Measurements from ENCODE around the gene PIGQ.

DNA sequence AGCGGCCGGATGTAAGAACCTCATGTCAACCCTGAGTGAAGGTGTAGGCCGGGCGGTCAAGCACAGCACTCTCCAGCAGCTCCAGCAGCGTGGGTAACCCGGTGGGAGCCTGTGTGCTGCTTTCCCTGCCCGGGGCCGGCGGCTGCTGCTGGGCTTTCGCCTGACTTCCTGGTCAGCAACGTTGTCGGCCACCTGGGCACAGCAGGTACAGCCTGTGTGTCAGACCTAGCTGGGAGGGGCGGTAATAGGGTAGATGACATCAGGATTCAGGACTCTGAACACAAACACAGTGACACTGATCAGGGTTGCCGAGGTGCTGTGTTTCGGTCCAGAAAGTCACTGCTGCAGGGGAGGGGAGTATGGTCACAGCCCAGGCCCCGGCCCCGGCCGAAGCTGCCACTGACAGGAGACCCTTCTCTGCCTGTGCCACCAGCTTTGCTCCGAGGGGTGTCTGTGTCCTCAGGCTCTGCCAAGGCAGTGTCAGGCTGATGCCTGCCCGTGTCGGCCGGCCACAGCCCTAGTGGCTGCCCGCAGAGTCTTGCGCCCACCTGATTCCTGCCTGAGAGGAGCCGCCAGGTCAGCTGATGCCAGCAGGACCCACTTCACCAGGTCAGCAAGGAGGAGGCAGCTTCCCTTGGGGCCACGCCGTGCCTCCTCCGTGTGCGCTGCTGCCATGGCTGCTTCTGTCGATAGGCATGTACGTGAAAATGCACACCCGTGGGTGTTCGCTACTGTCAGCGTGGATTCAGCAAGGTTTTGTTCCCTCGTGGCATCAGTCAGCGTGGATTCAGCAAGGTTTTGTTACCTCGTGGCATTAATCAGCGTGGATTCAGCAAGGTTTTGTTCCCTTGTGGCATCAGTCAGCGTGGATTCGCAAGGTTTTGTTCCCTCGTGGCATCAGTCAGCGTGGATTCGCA lies 29.3 kb downstream of the PIGQ start:
- TF ChIP-seq, protein P1, sequence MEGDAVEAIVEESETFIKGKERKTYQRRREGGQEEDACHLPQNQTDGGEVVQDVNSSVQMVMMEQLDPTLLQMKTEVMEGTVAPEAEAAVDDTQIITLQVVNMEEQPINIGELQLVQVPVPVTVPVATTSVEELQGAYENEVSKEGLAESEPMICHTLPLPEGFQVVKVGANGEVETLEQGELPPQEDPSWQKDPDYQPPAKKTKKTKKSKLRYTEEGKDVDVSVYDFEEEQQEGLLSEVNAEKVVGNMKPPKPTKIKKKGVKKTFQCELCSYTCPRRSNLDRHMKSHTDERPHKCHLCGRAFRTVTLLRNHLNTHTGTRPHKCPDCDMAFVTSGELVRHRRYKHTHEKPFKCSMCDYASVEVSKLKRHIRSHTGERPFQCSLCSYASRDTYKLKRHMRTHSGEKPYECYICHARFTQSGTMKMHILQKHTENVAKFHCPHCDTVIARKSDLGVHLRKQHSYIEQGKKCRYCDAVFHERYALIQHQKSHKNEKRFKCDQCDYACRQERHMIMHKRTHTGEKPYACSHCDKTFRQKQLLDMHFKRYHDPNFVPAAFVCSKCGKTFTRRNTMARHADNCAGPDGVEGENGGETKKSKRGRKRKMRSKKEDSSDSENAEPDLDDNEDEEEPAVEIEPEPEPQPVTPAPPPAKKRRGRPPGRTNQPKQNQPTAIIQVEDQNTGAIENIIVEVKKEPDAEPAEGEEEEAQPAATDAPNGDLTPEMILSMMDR (IDR thresholded peaks at IDR 0.05): no peak
- no peak for TF ChIP-seq POLR2AphosphoS5 (IDR thresholded peaks at IDR 0.05)
